ENCODE measurements around the gene CPA5. TPM values are rescaled to one million over a fixed set of nuclear protein-coding genes. Genes with fewer than 3 reads are reported as not detected.
A peak's percentile ranks its signal among the peaks of the same experiment; 100 is the strongest.

The CPA5 gene
- total and polyA plus RNA-seq, 2 donors (not counting 3 experiments of a cell fraction or from before 2014, with no cell fraction given): not detected

- Histone ChIP-seq H3K4me1 (ENCODE audit: control insufficient read depth, extremely low read depth, insufficient read depth, low read length) (no peaks in the 10 kb centered on the region), H4K20me1 (replicated peaks; ENCODE audit: control insufficient read depth, extremely low read depth, insufficient read depth, low read length) (no peaks in the 10 kb centered on the region), H3K4me2 (ENCODE audit: insufficient read depth, low read length) (no peak overlapping the region), H3K9ac (replicated peaks; ENCODE audit: extremely low read depth, insufficient read depth, low read length) (no peak overlapping the region), H3K27me3 (ENCODE audit: control insufficient read depth in 2 of 2, insufficient read depth in 2 of 2, low read length in 2 of 2) (no peaks in the 10 kb centered on the region), H3K27ac (ENCODE audit: insufficient read depth, low read depth, low read length) (no peak overlapping the region), H3K79me2 (ENCODE audit: control insufficient read depth, insufficient read depth, low read length) (no peaks in the 10 kb centered on the region), H3K36me3 (ENCODE audit: control insufficient read depth in 2 of 2, extremely low read depth in 1 of 2, insufficient read depth in 2 of 2, low read length in 2 of 2) (no peaks in the 10 kb centered on the region), H3K9me3 (replicated peaks; ENCODE audit: control insufficient read depth, insufficient read depth, low read length) (no peaks in the 10 kb centered on the region), H3K9me1 (replicated peaks; ENCODE audit: control insufficient read depth, extremely low read depth, insufficient read depth, low read length) (no peaks in the 10 kb centered on the region), H2AFZ (ENCODE audit: low read depth, low read length) (no peak overlapping the region), H3K4me3 (replicated peaks in 1 of 3; ENCODE audit: insufficient read depth in 1 of 3, low read depth in 1 of 3, low read length in 3 of 3) (no peak overlapping the region)
- ChIA-PET CTCF (no interaction called here), POLR2A (no interaction called here)
- no peak for DNase-seq (ENCODE audit: low read depth, low spot score)
- intact Hi-C loops (cut with micrococcal nuclease): no loop called here
- BruUV-seq (replicated peaks): no TSS peak
- FAIRE-seq: no peak
- dilution Hi-C loops (cut with MboI; ENCODE audit: extremely low pct_ligation_motif_present, low sequenced_read_pairs): no loop called here
- peak; percentile 7 for TF ChIP-seq JUN (IDR thresholded peaks at IDR 0.05; ENCODE audit: borderline replicate concordance, insufficient read depth, insufficient read length, low read depth)
- peak; percentile 45 for TF ChIP-seq FOS (IDR thresholded peaks at IDR 0.05; ENCODE audit: borderline replicate concordance, insufficient read depth, low read length)
- no peak for TF ChIP-seq MYC (IDR thresholded peaks at IDR 0.05; ENCODE audit: low read depth, low read length)
Measured at GRCh38 chr7:130363026-130363847, 18.6 kb downstream of the CPA5 start.

GRCh38 chr7:130364451-130364850, 19.8 kb downstream of the CPA5 start:
- no peaks in the 10 kb centered on the region for H3K36me3 ChIP-seq (ENCODE audit: control insufficient read depth in 2 of 2, extremely low read depth in 1 of 2, insufficient read depth in 2 of 2, low read length in 2 of 2)
- FAIRE-seq (no peak), DNase-seq (ENCODE audit: low read depth, low spot score) (no peak)
- H3K27me3 ChIP-seq (ENCODE audit: control insufficient read depth in 2 of 2, insufficient read depth in 2 of 2, low read length in 2 of 2): no peaks in the 10 kb centered on the region
- no peak overlapping the region for H3K9ac ChIP-seq (replicated peaks; ENCODE audit: extremely low read depth, insufficient read depth, low read length)
- H3K9me3 ChIP-seq (replicated peaks; ENCODE audit: control insufficient read depth, insufficient read depth, low read length): no peaks in the 10 kb centered on the region
- no peak overlapping the region for H3K4me2 ChIP-seq (ENCODE audit: insufficient read depth, low read length)
- intact Hi-C loops (cut with micrococcal nuclease): no loop called here
- ChIA-PET POLR2A (no interaction called here), CTCF (no interaction called here)
- no TSS peak for BruUV-seq (replicated peaks)
- dilution Hi-C loops (cut with MboI; ENCODE audit: extremely low pct_ligation_motif_present, low sequenced_read_pairs): no loop called here
- no peaks in the 10 kb centered on the region for H3K79me2 ChIP-seq (ENCODE audit: control insufficient read depth, insufficient read depth, low read length)
- no peak overlapping the region for H2AFZ ChIP-seq (ENCODE audit: low read depth, low read length)
- no peaks in the 10 kb centered on the region for H4K20me1 ChIP-seq (replicated peaks; ENCODE audit: control insufficient read depth, extremely low read depth, insufficient read depth, low read length)
- no peak for TF ChIP-seq EZH2 (IDR thresholded peaks at IDR 0.05; ENCODE audit: borderline replicate concordance, low read depth, low read length, severe bottlenecking)
- TF ChIP-seq GATA2 (IDR thresholded peaks at IDR 0.05; ENCODE audit: insufficient read depth, insufficient read length, low read depth, low read length): no peak
- TF ChIP-seq JUN (IDR thresholded peaks at IDR 0.05; ENCODE audit: borderline replicate concordance, insufficient read depth, insufficient read length, low read depth): no peak
- no peak for TF ChIP-seq CTCF (IDR thresholded peaks at IDR 0.05; ENCODE audit: extremely low read depth in 1 of 2, insufficient read depth in 1 of 2, low read depth in 1 of 2, low read length in 2 of 2)
- no peak for TF ChIP-seq MYC (IDR thresholded peaks at IDR 0.05; ENCODE audit: low read depth, low read length)
- TF ChIP-seq POLR2A (IDR thresholded peaks at IDR 0.05; ENCODE audit: low read depth, low read length): no peak
- TF ChIP-seq MAX (IDR thresholded peaks at IDR 0.05; ENCODE audit: insufficient read depth, insufficient read length): no peak
- no peak for TF ChIP-seq POLR2AphosphoS5 (IDR thresholded peaks at IDR 0.05; ENCODE audit: insufficient read depth, low read depth, low read length)
- TF ChIP-seq FOS (IDR thresholded peaks at IDR 0.05; ENCODE audit: borderline replicate concordance, insufficient read depth, low read length): no peak
- H3K4me3 ChIP-seq (replicated peaks in 1 of 3; ENCODE audit: insufficient read depth in 1 of 3, low read depth in 1 of 3, low read length in 3 of 3): no peak overlapping the region
- H3K4me1 ChIP-seq (ENCODE audit: control insufficient read depth, extremely low read depth, insufficient read depth, low read length): peaks cover 3% of the 10 kb centered on the region
- no peaks in the 10 kb centered on the region for H3K9me1 ChIP-seq (replicated peaks; ENCODE audit: control insufficient read depth, extremely low read depth, insufficient read depth, low read length)
- H3K27ac ChIP-seq (ENCODE audit: insufficient read depth, low read depth, low read length): no peak overlapping the region
